HG02852 (cell line): ENCODE data around the gene MCAM.

ENCODE experiments used
- ATAC-seq: cut with Tn5 transposase; IDR thresholded peaks from one replicate; pipeline ENCODE4 v1.9.1; 2021; ENCODE audit warnings: mild to moderate bottlenecking, moderate library complexity; ENCODE audit not compliant: unreplicated experiment

Gene MCAM

GRCh38 chr11:119267645-119268044, 49.3 kb downstream of the MCAM start:
- ATAC-seq = no peak

- ATAC-seq = no peak
Observed at GRCh38 chr11:119266517-119267255, 50.2 kb downstream of the MCAM start.

- no peak for ATAC-seq
Observed at GRCh38 chr11:119266063-119266462, 50.9 kb downstream of the MCAM start.

- no peak for ATAC-seq
Observed at GRCh38 chr11:119263352-119263940, 53.5 kb downstream of the MCAM start.

- ATAC-seq = peak; percentile 33
Observed at GRCh38 chr11:119262668-119263351, 54.1 kb downstream of the MCAM start.

GRCh38 chr11:119258983-119259382, 57.9 kb downstream of the MCAM start:
- ATAC-seq = no peak
